Colon (tissue), 2 donors: ENCODE results near the gene ATXN3.

Source experiments
- FAIRE-seq: peaks from 2 replicates; lab custom pipeline; 2012; peaks lifted over from hg19 to GRCh38; lab: Jason Lieb, UNC
- donor health status: control.
- donor health status: control.

ATXN3 gene

GRCh38 chr14:92106143-92106926, at the start of gene ATXN3:
ATXN3 (minus strand) TSS chr14:92106582; CDS start chr14:92106552, 30 bp downstream.
- FAIRE-seq = no peak

GRCh38 chr14:92154283-92154942, 48.0 kb upstream of the ATXN3 start:
- FAIRE-seq = no peak

GRCh38 chr14:92153581-92153980, 47.2 kb upstream of the ATXN3 start:
- FAIRE-seq = no peak

- FAIRE-seq = no peak
These were observed 38.3 kb upstream of the ATXN3 start for GRCh38 chr14:92144708-92145107.

GRCh38 chr14:92143962-92144361, 37.6 kb upstream of the ATXN3 start:
- no peak for FAIRE-seq

GRCh38 chr14:92143309-92143708, 36.9 kb upstream of the ATXN3 start:
- FAIRE-seq = no peak

- no peak for FAIRE-seq
These were observed 28.9 kb upstream of the ATXN3 start for GRCh38 chr14:92135269-92135668.

- no peak for FAIRE-seq
These were observed 28.1 kb upstream of the ATXN3 start for GRCh38 chr14:92134456-92134855.

- FAIRE-seq = no peak
These were observed 16.4 kb upstream of the ATXN3 start for GRCh38 chr14:92122761-92123160.

- no peak for FAIRE-seq
These were observed 15.9 kb upstream of the ATXN3 start for GRCh38 chr14:92122351-92122677.

- no peak for FAIRE-seq
These were observed 15.4 kb upstream of the ATXN3 start, which contains the start of the genes CPSF2 and NDUFB1 for GRCh38 chr14:92121670-92122350. CPSF2 (plus strand) TSS chr14:92121969; CDS start chr14:92130985, 9,016 bp downstream. NDUFB1 (minus strand) TSS chr14:92121706; CDS start chr14:92117637, 4,069 bp downstream.

- no peak for FAIRE-seq
These were observed 14.9 kb upstream of the ATXN3 start for GRCh38 chr14:92121207-92121669.

GRCh38 chr14:92109490-92109889, 3.1 kb upstream of the ATXN3 start:
- FAIRE-seq = no peak

- no peak for FAIRE-seq
These were observed 2.2 kb upstream of the ATXN3 start for GRCh38 chr14:92108345-92109254.

- no peak for FAIRE-seq
These were observed 564 bp downstream of the ATXN3 start for GRCh38 chr14:92105893-92106142.

- FAIRE-seq = no peak
These were observed 1.1 kb downstream of the ATXN3 start for GRCh38 chr14:92105073-92105892.

GRCh38 chr14:92103363-92103989, 2.9 kb downstream of the ATXN3 start:
- FAIRE-seq = no peak

GRCh38 chr14:92099802-92100201, 6.6 kb downstream of the ATXN3 start:
- no peak for FAIRE-seq

GRCh38 chr14:92093320-92093719, 13.1 kb downstream of the ATXN3 start:
- FAIRE-seq = no peak

GRCh38 chr14:92088494-92088893, 17.9 kb downstream of the ATXN3 start:
- no peak for FAIRE-seq

GRCh38 chr14:92074555-92074954, 31.8 kb downstream of the ATXN3 start:
- FAIRE-seq = no peak
